BLaER1 (cell line): Measurements from ENCODE around the gene UFM1.

Experiments
- H3K27ac ChIP-seq: shearing (Covaris generic); formaldehyde crosslinking; 2 replicates; pipeline ENCODE4 v1.8.1; 2022
- H3K27me3 ChIP-seq: shearing (Covaris generic); formaldehyde crosslinking; 2 replicates; pipeline ENCODE4 v1.8.1; 2022
- H3K36me3 ChIP-seq: shearing (Covaris generic); formaldehyde crosslinking; 2 replicates; pipeline ENCODE4 v1.8.1; 2022
- H3K4me1 ChIP-seq: shearing (Covaris generic); formaldehyde crosslinking; 2 replicates; pipeline ENCODE4 v1.8.1; 2022
- H3K4me2 ChIP-seq: shearing (Covaris generic); formaldehyde crosslinking; 2 replicates; pipeline ENCODE4 v1.8.1; 2022
- H3K4me3 ChIP-seq: shearing (Covaris generic); formaldehyde crosslinking; 2 replicates; pipeline ENCODE4 v1.8.1; 2022
- H3K9ac ChIP-seq: shearing (Covaris generic); formaldehyde crosslinking; 2 replicates; pipeline ENCODE4 v1.8.1; 2022
- H3K9me3 ChIP-seq: shearing (Covaris generic); formaldehyde crosslinking; 2 replicates; pipeline ENCODE4 v1.8.1; 2022
- H4K20me1 ChIP-seq: shearing (Covaris generic); formaldehyde crosslinking; 2 replicates; pipeline ENCODE4 v1.8.1; 2022
- Cebpa-rat ChIP-seq: shearing (Covaris generic); IDR thresholded peaks from 2 replicates; pipeline ENCODE4 v1.8.1; 2022

Gene UFM1

DNA sequence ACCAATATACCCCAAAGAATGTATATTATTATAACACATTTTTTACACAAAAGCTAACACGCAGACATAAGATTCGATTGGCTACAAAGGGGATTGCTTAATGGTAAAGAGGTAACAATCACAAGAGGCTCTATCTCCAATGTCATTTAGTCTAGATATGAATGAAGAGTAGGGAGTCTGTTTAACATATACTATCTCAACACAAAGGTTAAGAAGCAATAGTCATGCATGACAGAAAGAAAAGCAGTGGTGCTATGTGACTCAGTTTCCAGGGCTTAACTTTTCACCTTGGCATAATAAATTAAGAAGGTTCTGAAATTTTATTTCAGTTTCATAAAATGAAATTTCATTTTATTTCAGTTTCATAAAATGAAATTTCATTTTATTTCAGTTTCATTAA lies 33.3 kb downstream of the UFM1 start:
- H3K4me2 ChIP-seq: no peak overlapping the region
- H3K9ac ChIP-seq: no peak overlapping the region
- H3K9me3 ChIP-seq: no peaks in the 10 kb centered on the region
- no peak overlapping the region for H3K27ac ChIP-seq
- no peak for TF ChIP-seq Cebpa-rat
- H3K4me3 ChIP-seq: no peak overlapping the region
- no peaks in the 10 kb centered on the region for H3K27me3 ChIP-seq
- H3K4me1 ChIP-seq: no peaks in the 10 kb centered on the region
- no peaks in the 10 kb centered on the region for H3K36me3 ChIP-seq
- no peaks in the 10 kb centered on the region for H4K20me1 ChIP-seq

DNA sequence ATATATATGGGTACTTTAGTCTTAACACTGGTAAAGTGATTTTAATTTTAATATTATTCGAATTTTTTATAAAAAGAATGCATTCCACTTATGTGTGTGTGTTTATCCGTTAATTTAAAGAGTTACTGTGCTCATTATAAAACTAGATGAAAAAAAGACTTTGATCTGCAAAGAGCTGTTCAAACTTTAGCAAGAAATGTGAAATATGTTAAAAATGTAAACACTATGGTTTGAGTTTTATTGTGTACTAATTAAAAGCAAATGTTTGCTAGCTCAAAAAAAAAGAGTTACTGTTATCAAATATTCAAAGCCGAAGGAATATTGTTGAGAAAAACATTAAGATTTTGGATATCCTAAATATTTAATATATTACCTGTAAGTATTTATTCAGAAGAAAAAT lies 34.5 kb downstream of the UFM1 start:
- no peak overlapping the region for H3K4me3 ChIP-seq
- no peak overlapping the region for H3K27ac ChIP-seq
- H3K4me1 ChIP-seq: no peaks in the 10 kb centered on the region
- no peak overlapping the region for H3K4me2 ChIP-seq
- H3K36me3 ChIP-seq: no peaks in the 10 kb centered on the region
- no peaks in the 10 kb centered on the region for H3K27me3 ChIP-seq
- H3K9ac ChIP-seq: no peak overlapping the region
- no peaks in the 10 kb centered on the region for H3K9me3 ChIP-seq
- H4K20me1 ChIP-seq: no peaks in the 10 kb centered on the region
- TF ChIP-seq Cebpa-rat: no peak

DNA sequence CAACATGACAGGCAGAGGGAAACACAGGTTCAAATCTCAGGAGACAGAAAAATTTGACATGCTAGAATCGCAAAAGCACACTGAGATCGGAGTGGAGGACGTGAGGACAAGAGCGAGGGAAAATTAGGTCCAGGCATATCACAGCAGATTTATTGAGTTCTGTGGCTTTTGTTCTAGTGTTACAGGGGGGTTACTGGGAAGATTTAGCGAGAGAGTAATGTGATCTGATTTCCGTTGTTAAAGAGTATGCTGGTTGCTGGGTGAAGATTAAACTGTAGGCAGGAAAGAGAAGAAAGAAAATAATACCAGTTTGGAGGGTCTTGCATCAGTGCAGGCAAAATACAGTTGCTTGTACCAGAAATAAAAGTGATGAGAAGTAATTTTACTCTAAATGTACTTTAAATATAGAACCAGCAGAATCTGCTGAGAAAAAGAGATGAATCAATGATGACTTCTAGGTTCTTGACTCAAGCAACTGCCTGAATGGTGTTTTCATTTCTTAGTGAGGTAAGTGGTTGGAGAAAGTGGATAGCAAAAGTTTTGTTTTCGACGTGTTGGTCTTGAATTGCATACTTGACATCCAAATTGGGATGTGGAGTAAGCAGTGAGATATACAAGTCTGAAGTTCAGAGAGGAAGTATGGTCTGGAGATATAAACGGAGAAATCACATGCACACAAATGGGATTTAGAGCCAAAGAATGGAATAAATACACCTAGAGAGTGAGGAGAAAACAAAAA lies 35.7 kb downstream of the UFM1 start:
- Histone ChIP-seq H3K27me3 (no peaks in the 10 kb centered on the region), H3K4me2 (no peak overlapping the region), H3K9me3 (peaks cover 3% of the 10 kb centered on the region), H3K36me3 (no peaks in the 10 kb centered on the region), H3K4me3 (no peak overlapping the region), H3K9ac (no peak overlapping the region), H3K4me1 (no peaks in the 10 kb centered on the region), H3K27ac (no peak overlapping the region), H4K20me1 (no peaks in the 10 kb centered on the region)
- no peak for TF ChIP-seq Cebpa-rat

DNA sequence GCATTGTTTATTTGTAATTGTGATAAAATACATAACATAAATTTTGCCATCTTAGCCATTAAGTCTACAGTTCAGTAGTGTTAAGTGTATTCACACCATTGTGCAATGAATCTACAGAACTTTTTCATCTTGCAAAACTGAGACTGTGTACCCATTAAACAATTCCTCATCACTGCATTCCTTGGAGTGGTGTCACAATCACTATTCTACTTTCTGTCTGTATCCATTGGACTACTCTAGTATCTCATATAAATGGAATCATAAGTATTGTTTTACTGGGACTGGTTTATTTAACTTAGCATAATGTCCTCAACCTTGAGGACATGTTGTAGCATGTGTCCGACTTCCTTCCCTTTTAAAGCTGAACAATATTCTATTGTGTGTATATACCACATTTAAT lies 36.8 kb downstream of the UFM1 start:
- Histone ChIP-seq H3K27ac (no peak overlapping the region), H3K4me3 (no peak overlapping the region), H3K4me2 (no peak overlapping the region), H3K36me3 (no peaks in the 10 kb centered on the region), H3K9ac (no peak overlapping the region), H3K4me1 (peaks cover 3% of the 10 kb centered on the region), H4K20me1 (no peaks in the 10 kb centered on the region), H3K27me3 (no peaks in the 10 kb centered on the region), H3K9me3 (peaks cover 11% of the 10 kb centered on the region)
- TF ChIP-seq Cebpa-rat: no peak

DNA sequence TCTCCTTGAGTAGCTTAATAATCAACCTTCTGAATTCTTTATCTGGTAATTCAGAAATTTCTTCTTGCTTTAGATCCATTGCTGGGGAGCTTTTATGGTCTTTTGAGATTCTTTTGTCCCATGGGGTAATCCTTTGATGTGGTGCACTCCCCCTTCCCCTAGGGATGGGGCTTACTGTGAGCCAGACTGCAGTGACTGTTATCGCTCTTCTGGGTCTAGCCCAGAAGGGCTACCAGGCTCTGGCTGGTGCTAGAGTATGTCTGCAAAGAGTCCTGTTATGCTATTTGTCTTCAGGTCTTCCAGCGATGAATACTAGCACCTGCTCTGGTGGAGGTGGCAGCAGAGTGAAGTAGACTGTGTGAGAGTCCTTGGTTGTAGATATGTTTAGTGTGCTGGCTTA lies 41.7 kb downstream of the UFM1 start:
- no peaks in the 10 kb centered on the region for H4K20me1 ChIP-seq
- TF ChIP-seq Cebpa-rat: no peak
- peak overlapping the region; percentile 57 for H3K4me2 ChIP-seq
- no peaks in the 10 kb centered on the region for H3K36me3 ChIP-seq
- no peak overlapping the region for H3K27ac ChIP-seq
- peaks cover 15% of the 10 kb centered on the region for H3K9me3 ChIP-seq
- H3K9ac ChIP-seq: no peak overlapping the region
- no peaks in the 10 kb centered on the region for H3K27me3 ChIP-seq
- no peak overlapping the region for H3K4me3 ChIP-seq
- peaks cover 11% of the 10 kb centered on the region for H3K4me1 ChIP-seq

DNA sequence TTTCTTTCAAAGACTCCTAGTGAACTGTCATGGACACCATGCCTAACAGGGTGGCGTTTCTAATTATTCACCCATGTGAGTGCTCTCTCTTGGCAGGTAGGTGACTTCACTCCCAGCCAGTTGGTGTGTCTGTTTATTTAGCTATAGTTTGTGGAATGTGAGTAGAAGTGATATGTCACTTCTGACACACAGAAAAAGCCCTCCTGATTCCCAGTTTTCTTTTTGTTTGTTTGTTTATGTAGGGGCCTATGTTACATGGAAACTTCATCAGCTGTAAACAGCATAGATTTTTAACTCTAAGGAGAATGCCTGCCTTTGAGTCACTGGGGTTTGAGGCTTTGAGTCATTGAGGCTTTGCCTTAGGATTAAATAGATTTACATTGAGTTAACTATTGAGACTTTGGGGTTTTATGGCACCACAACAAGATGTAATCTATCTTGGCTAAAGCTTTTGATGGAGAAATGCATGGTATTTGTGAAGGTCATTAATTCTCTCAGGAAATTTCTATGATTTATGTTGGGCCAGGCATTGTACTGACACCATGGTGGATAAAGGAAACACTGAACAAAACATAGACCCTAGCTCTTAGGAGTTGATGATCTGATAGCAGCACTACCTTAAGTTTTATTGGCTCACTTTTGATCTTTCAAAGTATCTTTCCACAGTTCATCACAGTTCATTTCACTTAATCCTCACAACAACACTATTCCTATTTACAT lies 45.3 kb downstream of the UFM1 start:
- Histone ChIP-seq H3K27ac (no peak overlapping the region), H3K9ac (no peak overlapping the region), H3K4me2 (no peak overlapping the region), H3K27me3 (no peaks in the 10 kb centered on the region), H3K9me3 (peaks cover 15% of the 10 kb centered on the region), H3K4me1 (peaks cover 18% of the 10 kb centered on the region), H3K4me3 (no peak overlapping the region), H3K36me3 (no peaks in the 10 kb centered on the region), H4K20me1 (no peaks in the 10 kb centered on the region)
- no peak for TF ChIP-seq Cebpa-rat

DNA sequence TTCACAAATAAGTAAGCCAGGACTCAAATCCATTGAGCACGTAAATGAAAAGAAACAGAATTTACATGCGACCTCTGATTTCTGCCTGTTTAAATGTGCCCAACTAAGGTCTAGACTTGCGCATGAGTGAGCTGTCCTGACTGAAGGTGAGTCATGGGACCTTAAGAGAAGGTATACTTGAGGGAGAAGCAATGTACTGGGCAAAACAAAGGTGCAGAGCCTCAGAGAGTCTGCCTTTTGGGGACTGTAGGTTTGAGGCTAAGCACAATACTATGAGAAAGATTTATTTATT lies 45.8 kb downstream of the UFM1 start:
- Histone ChIP-seq H3K4me2 (no peak overlapping the region), H3K27me3 (no peaks in the 10 kb centered on the region), H3K36me3 (no peaks in the 10 kb centered on the region), H3K9ac (no peak overlapping the region), H3K4me3 (no peak overlapping the region), H3K9me3 (peaks cover 11% of the 10 kb centered on the region), H4K20me1 (no peaks in the 10 kb centered on the region), H3K4me1 (peaks cover 18% of the 10 kb centered on the region), H3K27ac (no peak overlapping the region)
- no peak for TF ChIP-seq Cebpa-rat

DNA sequence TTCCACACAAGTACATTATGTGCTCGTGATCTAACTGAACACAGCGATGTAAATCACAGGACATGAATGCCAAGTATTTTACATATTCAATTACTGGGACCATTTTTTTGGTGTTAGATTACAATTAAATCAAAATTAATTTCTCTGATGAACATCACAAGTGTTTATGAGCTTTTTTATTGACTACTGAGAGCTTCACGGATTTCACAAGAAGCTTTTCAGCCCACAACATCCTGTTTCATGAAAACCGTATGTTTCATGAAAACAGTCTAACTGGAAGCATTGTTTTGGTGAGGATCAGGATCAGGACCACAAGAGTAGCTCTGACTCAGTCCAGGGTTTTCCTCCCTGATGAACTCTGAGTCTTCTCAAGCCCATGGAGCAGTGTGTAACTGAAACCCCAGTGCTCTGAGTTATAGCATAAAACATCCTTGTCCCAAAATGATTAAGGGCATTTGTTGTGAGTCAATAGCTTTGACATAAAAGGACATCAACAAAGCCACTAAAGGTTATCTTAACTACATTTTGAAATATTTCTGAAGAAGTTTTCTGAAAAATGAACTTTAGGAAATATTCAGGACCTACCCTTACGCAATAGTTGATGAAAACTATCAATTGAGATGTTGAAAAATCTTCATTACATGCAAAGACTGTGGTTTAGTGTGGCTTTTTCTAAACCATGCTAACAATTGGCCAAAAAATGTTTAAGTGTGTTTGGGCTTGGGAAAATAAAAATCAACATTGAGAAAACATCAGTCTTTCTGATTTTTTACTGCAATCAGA lies 49.3 kb downstream of the UFM1 start:
- Histone ChIP-seq H3K9me3 (no peaks in the 10 kb centered on the region), H3K27ac (no peak overlapping the region), H3K36me3 (no peaks in the 10 kb centered on the region), H3K9ac (no peak overlapping the region), H3K4me3 (no peak overlapping the region), H3K4me2 (peak overlapping the region; percentile 18), H4K20me1 (no peaks in the 10 kb centered on the region), H3K27me3 (no peaks in the 10 kb centered on the region), H3K4me1 (peaks cover 8% of the 10 kb centered on the region)
- TF ChIP-seq Cebpa-rat: peak; percentile 66; the same call in 1 of the 2 replicates

DNA sequence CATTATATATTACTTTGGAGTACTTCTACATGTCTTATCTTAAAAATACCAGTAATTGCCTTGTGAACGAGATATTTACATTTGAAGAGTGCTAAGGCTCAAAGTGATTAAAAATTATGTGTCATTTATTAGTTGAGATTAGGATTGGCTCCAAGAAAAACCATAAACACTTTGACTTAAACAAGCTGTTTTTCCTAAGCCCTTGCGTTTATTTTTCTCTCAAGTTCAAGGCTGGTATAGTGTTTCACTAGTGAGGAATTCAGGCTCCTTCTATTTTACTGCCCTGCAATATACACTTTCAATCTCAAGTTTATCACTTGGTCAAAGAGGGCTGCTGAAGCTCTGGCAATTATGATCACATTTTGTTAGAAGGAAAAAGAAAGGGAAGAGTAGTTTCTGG lies 49.9 kb downstream of the UFM1 start:
- no peak overlapping the region for H3K9ac ChIP-seq
- H3K4me2 ChIP-seq: no peak overlapping the region
- no peak overlapping the region for H3K27ac ChIP-seq
- H4K20me1 ChIP-seq: no peaks in the 10 kb centered on the region
- H3K9me3 ChIP-seq: no peaks in the 10 kb centered on the region
- no peaks in the 10 kb centered on the region for H3K36me3 ChIP-seq
- no peak for TF ChIP-seq Cebpa-rat
- no peaks in the 10 kb centered on the region for H3K27me3 ChIP-seq
- peaks cover 8% of the 10 kb centered on the region for H3K4me1 ChIP-seq
- no peak overlapping the region for H3K4me3 ChIP-seq

DNA sequence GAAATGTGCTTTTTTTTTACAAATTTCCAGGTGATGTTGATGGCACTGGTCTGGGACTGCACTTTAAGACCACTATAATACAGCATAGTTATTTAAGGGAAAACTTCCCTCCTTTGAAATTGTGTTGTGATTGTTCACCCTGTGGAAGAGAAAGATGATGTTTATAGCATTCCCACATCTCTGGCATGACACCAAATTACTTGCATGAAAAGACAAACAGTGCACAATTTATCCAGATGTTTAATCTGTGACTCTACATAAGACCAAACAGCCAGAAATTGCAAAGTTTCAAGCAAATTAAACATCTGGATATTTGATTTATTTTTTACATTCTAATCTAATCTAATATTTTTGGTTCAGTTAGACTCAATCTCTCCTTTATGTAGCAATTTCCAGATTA lies 51.6 kb downstream of the UFM1 start:
- TF ChIP-seq Cebpa-rat: no peak
- H3K4me2 ChIP-seq: no peak overlapping the region
- H3K36me3 ChIP-seq: no peaks in the 10 kb centered on the region
- no peaks in the 10 kb centered on the region for H3K9me3 ChIP-seq
- H3K27me3 ChIP-seq: no peaks in the 10 kb centered on the region
- no peak overlapping the region for H3K9ac ChIP-seq
- H3K4me1 ChIP-seq: peaks cover 8% of the 10 kb centered on the region
- no peak overlapping the region for H3K27ac ChIP-seq
- no peak overlapping the region for H3K4me3 ChIP-seq
- H4K20me1 ChIP-seq: no peaks in the 10 kb centered on the region
